LNCaP clone FGC (cell line): ENCODE data around the gene ROS1.

ENCODE experiments used
- DNase-seq: peaks from one replicate; pipeline ENCODE4 v3.0.0-alpha.2; 2011; ENCODE audit warnings: low read depth
- H3K4me3 ChIP-seq: 2 replicates; pipeline ENCODE4 v1.5.1; 2011; ENCODE audit warnings: mild to moderate bottlenecking, low read depth, low read length, control low read depth
- CTCF ChIP-seq: IDR thresholded peaks from 2 replicates; pipeline ENCODE4 v1.5.1; 2012; ENCODE audit warnings: mild to moderate bottlenecking; ENCODE audit not compliant: control insufficient read depth, insufficient read depth; ENCODE audit errors: extremely low read depth

ROS1 gene

GRCh38 chr6:117276778-117277316, 148.9 kb downstream of the ROS1 start:
- no peak for TF ChIP-seq CTCF
- H3K4me3 ChIP-seq: no peak overlapping the region
- no peak for DNase-seq

- H3K4me3 ChIP-seq: no peak overlapping the region
- DNase-seq: no peak
- TF ChIP-seq CTCF: no peak
These were observed 150.0 kb downstream of the ROS1 start for GRCh38 chr6:117275711-117276110.

DNA sequence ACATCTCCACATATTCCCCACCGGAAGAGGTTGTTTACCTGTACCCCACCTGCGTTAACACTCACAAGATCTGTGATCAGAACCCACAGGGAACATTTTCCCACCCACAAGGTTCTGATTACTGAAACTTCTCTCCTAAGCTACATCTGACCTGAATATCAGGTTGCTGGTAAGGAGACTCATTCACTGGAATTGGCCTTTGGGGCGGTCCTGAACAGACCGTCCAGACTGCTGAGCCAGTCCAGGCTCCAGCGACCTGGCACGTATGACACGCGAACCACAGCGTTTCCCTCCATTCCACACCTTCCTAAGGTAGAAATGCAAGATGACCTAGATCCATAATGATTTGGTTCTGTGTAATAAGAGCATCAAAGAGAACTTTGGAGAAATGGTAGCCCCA, 150.5 kb downstream of the ROS1 start:
- no peak for TF ChIP-seq CTCF

GRCh38 chr6:117272891-117273290, 152.9 kb downstream of the ROS1 start:
- no peak overlapping the region for H3K4me3 ChIP-seq
- TF ChIP-seq CTCF: no peak

More for the DNA sequence above, 150.5 kb downstream of the ROS1 start:
- no peak for DNase-seq
- no peak overlapping the region for H3K4me3 ChIP-seq

DNA sequence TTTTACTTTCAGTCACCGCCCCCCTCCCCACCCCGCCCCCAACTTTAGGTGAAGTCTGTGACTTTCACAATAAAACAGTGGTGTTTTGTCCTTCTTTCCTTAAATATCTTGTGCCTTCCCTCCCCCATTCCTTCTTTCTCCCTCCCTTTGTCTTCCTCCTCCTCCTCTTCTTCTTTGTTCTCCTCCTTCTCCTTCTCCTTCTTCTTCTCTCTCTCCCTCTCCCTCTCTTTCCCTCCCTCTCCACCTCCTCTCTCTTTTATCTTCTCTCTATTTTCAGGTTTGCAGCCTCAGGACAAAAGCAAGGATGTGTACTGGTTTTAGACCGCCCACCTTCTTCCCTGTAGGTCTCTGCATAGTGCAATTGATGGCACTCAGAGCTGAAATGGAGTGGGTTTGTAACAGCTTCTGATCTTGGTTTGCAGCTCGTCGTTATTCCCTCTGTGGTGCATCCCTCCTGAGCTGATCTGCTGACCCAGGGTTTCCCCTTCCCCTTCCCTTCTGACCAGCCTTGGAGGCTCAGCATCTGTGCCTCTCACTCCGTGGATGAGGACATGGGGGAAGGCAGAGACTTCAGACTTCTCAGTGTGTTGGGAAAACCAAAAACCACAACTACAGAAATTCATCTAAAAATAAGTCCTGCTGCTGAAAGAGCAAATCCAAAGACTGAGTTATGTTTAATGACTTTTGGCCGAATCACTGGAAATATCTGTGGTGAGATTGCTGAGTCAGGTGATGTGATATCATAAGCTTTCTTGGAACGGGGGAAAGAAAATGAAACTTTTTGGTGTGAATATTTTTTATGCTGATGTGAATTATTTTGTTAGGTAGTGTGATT, 153.5 kb downstream of the ROS1 start:
- no peak for DNase-seq
- no peak for TF ChIP-seq CTCF
- no peak overlapping the region for H3K4me3 ChIP-seq

More at GRCh38 chr6:117272891-117273290, 152.9 kb downstream of the ROS1 start:
- DNase-seq: no peak

GRCh38 chr6:117270843-117271507, 154.8 kb downstream of the ROS1 start:
- TF ChIP-seq CTCF: no peak
- DNase-seq: no peak
- H3K4me3 ChIP-seq: no peak overlapping the region
